Ramos (cell line): Measurements from ENCODE around the gene TRPC6.
"Not testable (repeated sequence)": the region's sequence is repeated elsewhere in the genome, so short reads cannot be mapped to it uniquely, and the experiment has no call there.

ENCODE experiments used
- in situ Hi-C: fragments of 300-500 bp; cut with MboI; formaldehyde crosslinking; loops from one replicate; pipeline ENCODE4 v1.14.3; 2022; ENCODE audit warnings: low sequenced_read_pairs; ENCODE audit not compliant: unreplicated experiment

The TRPC6 gene

DNA sequence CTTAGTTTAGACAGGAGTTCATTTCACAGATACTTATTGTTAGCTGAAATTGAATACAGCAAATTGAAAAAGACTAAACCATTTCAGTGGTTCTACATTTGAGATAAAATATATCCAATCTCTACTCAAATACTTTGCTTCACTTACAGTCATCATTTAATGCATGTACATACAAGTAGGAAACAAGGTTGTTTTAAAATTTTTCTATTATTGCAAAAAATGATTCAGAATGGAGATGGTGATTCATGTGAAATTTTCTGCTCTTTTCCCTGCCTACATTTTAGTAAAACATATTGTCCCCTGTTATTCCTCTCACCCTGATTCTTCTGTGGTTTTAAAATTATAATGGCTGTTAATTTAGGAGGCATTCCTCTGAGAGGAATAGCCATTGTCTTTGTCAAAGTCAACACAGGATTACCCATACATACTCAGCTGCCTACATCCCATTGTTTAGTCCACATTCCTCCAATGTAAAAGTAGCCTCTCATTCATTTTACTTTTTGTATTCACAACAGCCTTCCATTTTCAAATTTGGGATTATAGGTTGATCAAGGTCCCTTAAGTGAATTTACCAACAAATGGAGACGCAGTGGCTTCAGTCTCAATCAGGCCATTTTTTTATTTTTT, 60.1 kb downstream of the TRPC6 start:
- in situ Hi-C loops, result no loop called here

DNA sequence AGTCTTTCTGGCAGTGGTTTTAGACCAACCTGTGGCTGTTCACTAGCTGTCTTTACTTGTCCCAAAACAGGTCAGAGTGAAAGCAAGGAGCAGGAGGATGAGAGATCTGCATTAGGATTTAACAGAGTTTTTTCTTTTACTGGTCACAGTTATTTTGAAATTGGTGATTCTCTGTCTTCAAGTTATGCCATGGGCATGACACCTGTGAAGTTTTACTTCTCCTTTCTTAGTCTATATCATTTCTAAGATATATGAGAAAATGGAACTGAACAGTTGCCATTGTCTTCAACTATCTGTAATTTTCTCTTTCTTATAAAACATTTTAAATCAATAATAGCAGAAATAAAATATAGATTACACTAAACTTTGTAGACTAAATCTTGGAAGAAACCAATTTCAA, 60.6 kb downstream of the TRPC6 start:
- in situ Hi-C loops, result no loop called here

- in situ Hi-C loops, result no loop called here
Observed at GRCh38 chr11:101521821-101522220, 62.0 kb downstream of the TRPC6 start.

DNA sequence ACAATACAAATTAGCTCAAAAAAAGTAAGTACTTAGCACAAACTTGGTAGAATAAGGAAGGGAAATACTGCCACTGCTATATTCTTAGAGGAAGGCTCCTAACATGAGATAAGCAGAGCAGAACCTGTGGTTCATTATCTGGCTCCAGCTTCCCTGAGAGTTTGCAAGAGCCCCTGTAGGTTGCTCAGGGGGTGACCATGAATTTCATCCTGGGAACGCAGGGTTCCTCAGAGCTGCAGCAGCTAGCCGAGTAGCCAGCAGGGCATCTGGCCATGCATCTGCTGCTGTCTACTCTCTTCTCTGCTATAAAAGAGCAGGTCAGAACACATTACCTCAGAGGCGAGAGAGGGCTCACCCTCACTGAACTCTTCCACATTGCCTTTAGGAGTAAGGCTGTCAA, 67.3 kb downstream of the TRPC6 start:
- in situ Hi-C loops, result no loop called here

- in situ Hi-C loops, result no loop called here
Observed at GRCh38 chr11:101511065-101511464, 72.7 kb downstream of the TRPC6 start.

GRCh38 chr11:101510591-101510990, 73.2 kb downstream of the TRPC6 start:
- in situ Hi-C loops, result no loop called here

GRCh38 chr11:101509922-101510321, 73.9 kb downstream of the TRPC6 start:
- in situ Hi-C loops, result no loop called here

DNA sequence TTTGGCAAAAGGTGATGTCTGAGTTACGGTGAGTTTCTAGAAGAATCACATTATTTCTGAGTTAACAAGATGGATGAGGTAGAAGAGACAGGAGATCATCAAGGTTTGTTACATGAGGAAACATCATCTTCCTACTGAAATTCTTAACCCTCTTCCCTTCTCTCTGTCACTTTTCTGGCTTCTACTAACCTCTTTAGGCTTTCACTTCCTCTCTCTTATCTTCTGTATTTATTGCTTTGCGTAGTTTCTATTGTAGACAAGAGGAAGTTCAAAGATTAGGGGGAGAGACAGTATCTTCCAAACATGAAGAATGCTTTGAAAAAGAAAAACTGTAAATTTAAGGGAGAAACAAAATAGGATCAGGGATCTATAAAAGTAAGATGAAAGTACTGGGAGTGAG, 75.4 kb downstream of the TRPC6 start:
- in situ Hi-C loops, result no loop called here

DNA sequence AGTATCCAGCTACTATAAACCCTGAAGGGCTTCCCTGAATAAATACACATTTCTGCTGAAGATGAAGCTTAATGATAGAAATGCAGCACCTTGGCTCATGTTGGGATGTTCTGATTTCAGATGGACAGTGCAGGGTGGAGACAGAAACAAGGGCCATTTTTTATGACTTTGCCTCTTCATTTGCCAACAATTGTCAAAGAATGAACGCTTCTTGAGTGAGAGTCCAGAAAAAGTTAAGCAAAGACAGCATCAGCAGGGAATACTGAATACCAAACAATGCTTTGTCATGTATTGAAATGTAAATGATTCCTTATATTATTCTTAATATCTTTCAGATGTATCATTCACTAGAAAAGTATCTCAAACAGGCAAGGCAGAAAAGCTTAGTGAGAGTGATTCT, 84.9 kb downstream of the TRPC6 start:
- in situ Hi-C loops, result no loop called here

- in situ Hi-C loops, result no loop called here
Observed at GRCh38 chr11:101497291-101497690, 86.5 kb downstream of the TRPC6 start.

- in situ Hi-C loops, result no loop called here
Observed at GRCh38 chr11:101487775-101488174, 96.0 kb downstream of the TRPC6 start.

- in situ Hi-C loops, result no loop called here
Observed at GRCh38 chr11:101482556-101483124, 101.2 kb downstream of the TRPC6 start.

DNA sequence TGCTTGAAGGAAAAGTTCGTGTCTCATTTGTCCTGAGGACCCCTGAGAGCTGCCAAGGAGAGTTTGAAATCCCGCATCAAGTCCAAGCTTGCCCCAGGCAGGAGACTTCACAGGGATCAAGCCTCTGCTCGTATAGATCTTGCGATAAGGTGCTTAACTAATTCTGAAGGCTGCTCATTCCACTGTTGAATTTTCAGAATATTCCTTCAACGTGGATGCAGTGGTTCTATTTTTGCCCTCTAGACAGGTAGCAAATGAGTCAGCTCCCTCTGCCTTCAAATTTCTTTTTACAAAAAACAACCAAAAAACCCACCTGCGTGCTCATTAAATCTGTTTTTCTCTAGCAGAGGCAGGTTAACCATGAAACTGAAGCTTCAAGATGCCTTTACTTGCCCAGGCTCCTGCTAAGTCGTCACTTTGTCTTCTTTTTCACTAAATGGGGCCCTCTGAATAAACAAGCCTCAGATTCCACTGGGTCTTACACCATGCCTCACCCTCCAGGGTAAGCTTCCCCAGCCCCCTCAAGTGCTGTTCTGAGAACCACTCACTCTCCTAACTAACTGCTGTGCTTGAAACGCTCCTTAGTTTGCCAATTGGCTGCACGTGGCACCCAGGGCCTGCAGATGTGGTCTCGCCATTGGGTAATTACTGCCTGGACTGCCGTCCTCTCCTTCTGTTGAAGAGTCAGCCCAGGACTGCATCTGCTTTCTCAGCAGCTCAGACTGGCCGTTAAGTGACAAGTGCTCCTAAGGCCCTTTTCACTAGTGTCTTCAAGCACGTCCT, 105.0 kb downstream of the TRPC6 start:
- in situ Hi-C loops, result no loop called here

- in situ Hi-C loops, result no loop called here
Observed at GRCh38 chr11:101477926-101478325, 105.9 kb downstream of the TRPC6 start.

DNA sequence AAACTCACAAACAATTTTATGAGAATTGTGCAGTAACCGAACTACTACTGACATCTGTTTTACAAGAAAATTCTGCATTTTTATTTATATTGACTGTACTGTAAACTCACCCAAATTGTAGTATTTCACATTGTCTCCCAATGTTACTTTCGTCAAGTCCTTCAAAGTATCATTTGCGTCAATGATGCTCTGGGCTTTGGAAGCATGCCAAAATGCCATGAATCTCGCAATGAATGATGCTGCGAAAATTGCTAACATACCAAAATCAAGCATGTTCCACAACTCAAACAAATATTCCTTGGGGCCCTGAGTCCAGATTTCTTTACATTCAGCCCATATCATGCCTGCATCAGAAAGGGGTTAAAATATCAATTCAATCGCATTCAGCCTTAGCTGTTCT, 107.6 kb downstream of the TRPC6 start:
- in situ Hi-C loops, result no loop called here

GRCh38 chr11:101475699-101476098, 108.1 kb downstream of the TRPC6 start:
- in situ Hi-C loops, result no loop called here

DNA sequence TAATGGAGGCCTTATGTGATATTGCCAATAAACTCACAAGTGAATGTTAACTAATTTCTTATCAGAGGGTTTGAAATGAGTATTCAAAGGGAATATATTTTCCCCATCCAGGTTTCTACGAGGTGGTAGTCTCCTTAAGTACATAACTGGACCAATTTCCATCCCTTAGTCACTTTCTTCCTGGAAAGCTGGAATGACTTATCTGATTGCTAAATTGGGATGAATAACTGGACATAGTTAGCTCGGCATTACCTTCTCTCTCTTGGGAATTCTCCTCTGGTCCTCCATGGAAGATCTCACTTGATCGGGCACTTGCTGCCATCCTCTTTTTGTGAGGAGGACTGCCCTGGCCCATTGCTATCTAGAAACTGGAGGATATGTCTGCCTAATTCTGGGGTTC, 109.1 kb downstream of the TRPC6 start:
- in situ Hi-C loops, result no loop called here

DNA sequence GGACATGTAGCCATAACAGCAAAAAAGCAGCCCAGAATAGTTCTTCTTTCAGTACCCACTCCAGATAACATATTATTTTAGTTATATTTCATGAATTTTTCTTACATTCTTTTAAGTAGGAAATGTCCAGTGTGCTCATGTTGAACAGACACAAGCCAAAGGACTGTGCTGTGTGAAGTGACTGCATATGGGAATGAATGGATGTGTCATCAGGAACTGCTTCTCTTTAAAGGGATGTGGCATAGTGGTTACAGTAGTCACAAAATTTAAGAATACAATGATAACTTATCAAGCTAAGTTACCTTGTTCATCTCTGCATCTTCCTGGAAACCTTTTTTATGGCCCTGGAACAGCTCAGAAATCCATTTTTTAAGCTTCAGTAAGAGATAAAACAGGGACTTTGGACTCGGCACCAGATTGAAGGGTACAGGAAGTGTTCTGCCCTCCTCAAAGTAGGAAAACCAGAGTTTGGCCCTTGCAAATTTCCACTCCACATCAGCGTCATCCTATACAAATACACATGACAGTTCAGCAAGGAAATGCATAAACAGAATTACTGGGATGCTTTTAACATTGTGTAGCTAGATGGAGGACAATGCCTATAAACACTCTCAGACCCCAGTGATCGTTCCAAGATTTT, 112.8 kb downstream of the TRPC6 start:
- in situ Hi-C loops, result no loop called here

DNA sequence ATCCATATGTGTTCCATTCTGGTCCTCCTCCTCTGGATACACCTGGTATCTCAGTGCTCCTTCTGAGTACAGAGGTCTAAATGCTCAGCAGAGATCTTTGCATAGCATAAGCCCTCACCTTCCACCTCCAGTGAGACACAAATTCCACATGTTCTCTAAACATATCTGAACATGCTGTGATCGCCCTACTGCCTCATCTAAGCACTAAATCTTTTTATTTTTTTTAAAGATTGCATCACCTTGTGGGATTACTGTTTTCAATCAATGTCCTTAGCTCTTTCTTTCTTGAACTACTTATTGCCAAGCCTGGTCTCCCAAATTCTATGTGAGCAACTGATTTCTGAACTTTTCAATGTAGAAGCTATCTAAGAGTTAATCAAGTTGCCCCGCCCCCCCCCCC, 113.4 kb downstream of the TRPC6 start:
- in situ Hi-C loops, result no loop called here

DNA sequence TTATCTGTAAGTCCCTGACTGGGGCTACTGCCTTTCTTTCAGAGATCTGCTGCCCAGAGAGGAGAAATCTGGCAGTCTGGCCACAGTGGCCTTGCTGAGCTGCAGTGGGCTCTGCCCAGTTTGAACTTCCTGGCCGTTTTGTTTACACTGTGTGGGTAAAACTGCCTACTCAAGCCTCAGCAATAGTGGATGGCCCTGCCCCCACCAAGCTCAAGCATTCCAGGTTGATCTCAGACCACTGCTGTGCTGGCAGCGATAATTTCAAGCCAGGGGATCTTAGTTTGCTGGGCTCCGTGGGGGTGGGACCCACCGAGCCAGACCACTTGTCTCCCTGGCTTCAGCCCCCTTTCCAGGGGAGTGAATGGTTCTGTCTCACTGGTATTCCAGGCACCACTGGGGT, 117.5 kb downstream of the TRPC6 start:
- in situ Hi-C loops, result no loop called here

DNA sequence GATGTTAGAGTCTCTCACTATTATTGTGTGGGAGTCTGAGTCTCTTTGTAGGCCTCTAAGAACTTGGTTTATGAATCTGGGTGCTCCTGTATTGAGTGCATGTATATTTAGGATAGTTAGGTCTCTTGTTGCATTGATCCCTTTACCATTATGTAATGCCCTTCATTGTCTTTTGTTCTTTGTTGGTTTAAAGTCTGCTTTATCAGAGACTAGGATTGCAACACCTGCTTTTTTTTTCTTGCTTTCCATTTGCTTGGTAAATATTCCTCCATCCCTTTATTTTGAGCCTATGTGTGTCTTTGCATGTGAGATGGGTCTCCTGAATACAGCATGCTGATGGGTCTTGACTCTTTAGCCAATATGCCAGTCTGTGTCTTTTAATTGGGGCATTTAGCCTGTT, 119.4 kb downstream of the TRPC6 start:
- in situ Hi-C loops, result not testable (repeated sequence)
